Uterus (tissue), 2 donors: Measurements from ENCODE around the gene ATP1A1.

ENCODE experiments used
- CTCF ChIP-seq, 4 experiments: fragments of 200-600 bp in 2 of 4; fragments of 450-650 bp in 2 of 4; sonication (generic) in 2 of 4; IDR thresholded peaks; one replicate each; pipeline ENCODE4 v1.5.1; 2016 to 2019; ENCODE audit warnings: antibody characterized with exemption in 4 of 4, mild to moderate bottlenecking in 2 of 4, moderate library complexity in 1 of 4
- POLR2A ChIP-seq, 2 donors: fragments of 450-650 bp; IDR thresholded peaks; one replicate each; pipeline ENCODE4 v1.6.1; 2016; ENCODE audit warnings: antibody characterized with exemption in 2 of 2, mild to moderate bottlenecking in 1 of 2, moderate library complexity in 1 of 2

GRCh38 chr1:116394270-116394669 is 21.2 kb downstream of the ATP1A1 start:
- TF ChIP-seq CTCF (IDR thresholded peaks at IDR 0.05) (no peak), POLR2A (IDR thresholded peaks at IDR 0.05) (no peak)
